Hepatic stellate cell (primary cell): ENCODE data around the gene RABGEF1.
"Not testable (repeated sequence)": the region's sequence is repeated elsewhere in the genome, so short reads cannot be mapped to it uniquely, and the experiment has no call there.

Source experiments
- DNase-seq: peaks from one replicate; pipeline ENCODE4 v3.0.0; 2011; ENCODE audit warnings: low spot score

The RABGEF1 gene

GRCh38 chr7:66815186-66815875 lies 74.8 kb downstream of the RABGEF1 start:
- DNase-seq = not testable (repeated sequence)

GRCh38 chr7:66815951-66816350 lies 75.4 kb downstream of the RABGEF1 start:
- DNase-seq = no peak

DNA sequence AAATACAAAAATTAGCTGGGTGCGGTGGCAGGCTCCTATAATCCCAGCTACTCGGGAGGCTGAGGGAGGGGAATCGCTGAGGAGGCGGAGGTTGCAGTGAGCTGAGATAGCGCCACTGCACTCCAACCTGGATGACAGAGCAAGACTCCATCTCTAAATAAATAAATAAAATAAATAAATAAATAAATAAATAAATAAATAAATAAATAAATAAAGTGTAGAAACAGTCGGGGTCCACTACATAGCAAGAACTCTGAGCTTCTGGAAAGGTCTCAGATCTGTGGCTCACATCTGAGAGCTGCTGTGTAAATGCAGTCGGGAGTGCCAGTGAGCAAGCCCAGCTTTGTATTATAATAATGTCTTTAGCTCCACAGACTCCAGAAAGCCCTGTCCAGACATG lies 76.1 kb downstream of the RABGEF1 start:
- not testable (repeated sequence) for DNase-seq

- DNase-seq = not testable (repeated sequence)
These were observed 76.8 kb downstream of the RABGEF1 start for GRCh38 chr7:66817208-66817795.

GRCh38 chr7:66817956-66818355 lies 77.4 kb downstream of the RABGEF1 start:
- not testable (repeated sequence) for DNase-seq

- no peak for DNase-seq
These were observed 83.5 kb downstream of the RABGEF1 start for GRCh38 chr7:66824041-66824440.

DNA sequence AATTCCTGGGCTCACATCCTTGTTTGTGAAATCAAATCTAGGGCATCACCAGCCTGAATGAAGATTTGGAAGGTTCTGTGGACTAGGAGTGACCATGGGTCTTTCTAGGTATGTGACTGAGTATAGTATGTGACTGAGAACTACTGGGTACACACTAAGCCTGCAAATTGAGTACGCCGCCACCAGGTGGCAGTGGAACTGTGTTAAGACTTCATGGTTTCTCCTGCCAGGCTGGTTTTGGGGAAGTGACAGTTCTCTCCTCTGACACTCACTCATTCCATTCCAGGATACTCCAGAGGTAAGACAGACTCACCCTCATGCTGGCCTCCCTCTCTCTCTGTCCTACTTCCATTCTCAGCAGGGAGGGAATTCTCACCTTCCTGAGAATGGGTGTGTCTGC lies 85.0 kb downstream of the RABGEF1 start:
- DNase-seq = not testable (repeated sequence)

- no peak for DNase-seq
These were observed 86.1 kb downstream of the RABGEF1 start for GRCh38 chr7:66826649-66827048.

- not testable (repeated sequence) for DNase-seq
These were observed 90.4 kb downstream of the RABGEF1 start for GRCh38 chr7:66830976-66831375.

GRCh38 chr7:66832531-66833351 lies 92.2 kb downstream of the RABGEF1 start:
- no peak for DNase-seq

DNA sequence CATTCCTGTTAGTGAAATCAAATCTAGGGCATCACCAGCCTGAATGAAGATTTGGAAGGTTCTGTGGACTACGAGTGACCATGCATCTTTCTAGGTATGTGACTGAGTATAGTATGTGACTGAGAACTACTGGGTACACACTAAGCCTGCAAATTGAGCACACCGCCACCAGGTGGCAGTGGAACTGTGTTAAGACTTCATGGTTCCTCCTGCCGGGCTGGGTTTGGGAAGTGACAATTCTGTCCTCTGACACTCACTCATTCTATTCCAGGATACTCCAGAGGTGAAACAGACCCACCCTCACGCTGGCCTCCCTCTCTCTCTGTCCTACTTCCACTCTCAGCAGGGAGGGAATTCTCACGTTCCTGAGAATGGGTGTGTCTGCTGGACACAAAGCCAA lies 96.5 kb downstream of the RABGEF1 start:
- DNase-seq = no peak

DNA sequence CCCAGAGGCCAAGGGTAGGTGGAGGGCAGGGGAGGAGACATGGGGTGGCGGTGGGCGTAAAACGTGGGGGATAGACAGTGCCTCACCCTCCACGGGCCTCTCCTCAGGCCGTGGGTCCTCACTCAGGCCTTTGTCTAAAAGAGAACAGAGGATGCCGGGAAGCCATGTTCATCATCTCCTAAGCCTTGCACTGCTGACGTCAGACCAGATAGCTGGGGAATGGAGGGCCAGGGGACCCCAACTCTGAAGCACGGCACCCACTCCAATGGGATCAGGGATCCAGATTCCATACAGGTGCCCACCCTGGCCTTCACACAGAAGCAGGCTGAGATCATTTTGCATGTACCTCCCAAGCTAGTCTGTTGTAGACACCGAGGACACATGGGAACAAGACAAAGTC lies 97.1 kb downstream of the RABGEF1 start:
- no peak for DNase-seq

- DNase-seq = no peak
These were observed 99.3 kb downstream of the RABGEF1 start for GRCh38 chr7:66839814-66840213.

GRCh38 chr7:66840316-66840715 lies 99.8 kb downstream of the RABGEF1 start:
- DNase-seq = no peak

GRCh38 chr7:66841898-66842297 lies 101.4 kb downstream of the RABGEF1 start:
- DNase-seq = no peak

DNA sequence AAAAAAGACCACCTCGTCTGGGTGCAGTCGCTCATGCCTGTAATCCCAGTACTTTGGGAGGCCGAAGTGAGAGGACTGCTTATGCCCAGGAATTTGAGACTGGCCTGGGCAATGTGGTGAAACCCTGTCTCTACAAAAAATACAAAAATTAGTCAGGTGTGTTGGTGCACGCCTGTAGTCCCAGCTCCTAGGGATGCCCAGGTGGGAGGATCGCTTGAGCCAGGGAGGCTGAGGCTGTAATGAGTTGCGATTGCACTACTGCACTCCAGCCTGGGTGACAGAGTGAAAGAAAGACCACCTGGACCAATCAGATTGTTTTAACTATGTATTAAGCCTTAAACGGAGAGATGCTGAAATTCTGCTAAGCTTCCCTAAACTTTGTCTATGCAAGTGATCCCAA lies 103.0 kb downstream of the RABGEF1 start:
- not testable (repeated sequence) for DNase-seq

GRCh38 chr7:66844552-66845378 lies 104.2 kb downstream of the RABGEF1 start:
- DNase-seq = peak; percentile 98

DNA sequence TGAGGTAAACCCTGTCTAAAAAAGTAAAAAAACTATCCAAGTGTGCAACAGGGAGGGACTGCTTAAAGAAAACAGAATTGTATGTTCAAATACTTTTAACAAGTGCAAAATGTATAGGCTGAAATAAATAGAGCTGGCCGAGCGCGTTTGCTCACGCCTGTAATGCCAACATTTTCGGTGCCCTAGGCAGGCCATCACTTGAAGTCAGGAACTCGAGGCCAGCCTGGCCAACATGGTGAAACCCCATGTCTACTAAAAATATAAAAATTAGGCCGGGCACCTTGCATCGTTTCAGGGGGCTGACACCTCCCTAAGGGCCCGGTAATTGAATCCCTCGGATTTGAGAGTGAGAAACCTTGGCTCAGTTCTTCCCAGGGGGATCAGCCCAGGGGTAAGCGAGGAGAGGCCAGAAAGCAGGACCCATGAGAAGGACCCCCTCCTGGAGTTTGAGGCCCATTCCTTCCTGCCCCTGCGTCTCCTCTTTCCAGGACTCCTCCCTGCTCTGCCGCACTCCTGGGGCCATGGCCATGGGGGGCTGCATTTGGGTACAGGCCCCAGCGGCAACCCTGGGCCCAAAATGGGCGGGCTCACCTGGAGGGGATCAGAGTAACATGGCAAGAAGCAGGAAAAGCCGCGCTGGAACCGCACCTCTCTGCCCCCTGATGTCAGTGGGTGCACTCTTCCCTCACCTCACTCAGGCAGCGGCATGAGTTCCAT lies 105.0 kb downstream of the RABGEF1 start:
- DNase-seq = no peak

- not testable (repeated sequence) for DNase-seq
These were observed 105.5 kb downstream of the RABGEF1 start for GRCh38 chr7:66846096-66846445.

- DNase-seq = not testable (repeated sequence)
These were observed 107.0 kb downstream of the RABGEF1 start for GRCh38 chr7:66847523-66847855.
